Subcutaneous adipose tissue (tissue), 4 donors: ENCODE measurements around the gene LHX5. TPM values are rescaled to one million over a fixed set of nuclear protein-coding genes. Genes with fewer than 3 reads are reported as not detected.

ENCODE experiments used
- CTCF ChIP-seq: fragments of 450-650 bp; IDR thresholded peaks from one replicate; pipeline ENCODE4 v1.5.1; 2016; ENCODE audit warnings: low read depth, mild to moderate bottlenecking, control low read depth, antibody characterized with exemption, moderate library complexity
- total RNA-seq, 4 donors: library from RNA; depleted of rRNA; stranded (reverse); fragments of >200 nt; gene quantifications; one replicate each; pipeline ENCODE4 v1.1.0, GENCODE V29; 2016

The LHX5 gene
- total RNA-seq, 4 donors from 2014 or later = not detected

DNA sequence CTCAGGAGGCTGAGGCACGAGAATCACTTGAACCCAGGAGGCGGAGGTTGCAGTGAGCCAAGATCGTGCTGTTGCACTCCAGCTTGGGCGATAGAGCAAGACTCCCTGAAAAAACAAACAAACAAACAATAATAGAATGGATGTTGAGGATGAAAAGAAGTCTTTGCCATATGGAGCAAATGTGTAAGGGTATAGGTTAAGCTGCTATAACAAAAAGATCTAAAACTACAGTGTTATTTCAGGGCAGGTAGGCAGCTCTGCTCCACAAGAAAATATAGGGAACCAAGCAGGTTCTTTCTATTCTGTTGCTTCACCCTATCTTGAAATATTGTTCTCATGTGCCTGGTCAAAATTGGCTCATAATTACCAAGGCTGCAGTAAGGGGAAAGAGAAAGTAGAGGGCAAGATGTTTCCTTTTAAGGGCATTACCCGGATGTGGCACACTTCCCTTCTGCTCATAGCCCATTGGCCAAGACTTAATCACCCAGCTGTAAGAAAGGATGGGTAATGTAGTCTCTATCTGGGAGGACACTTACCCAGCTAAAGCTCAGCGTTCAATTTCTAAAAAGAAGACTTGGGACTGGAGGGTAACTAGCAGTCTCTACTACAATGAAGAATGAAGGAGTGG, 26.0 kb downstream of the LHX5 start:
- no peak for TF ChIP-seq CTCF

DNA sequence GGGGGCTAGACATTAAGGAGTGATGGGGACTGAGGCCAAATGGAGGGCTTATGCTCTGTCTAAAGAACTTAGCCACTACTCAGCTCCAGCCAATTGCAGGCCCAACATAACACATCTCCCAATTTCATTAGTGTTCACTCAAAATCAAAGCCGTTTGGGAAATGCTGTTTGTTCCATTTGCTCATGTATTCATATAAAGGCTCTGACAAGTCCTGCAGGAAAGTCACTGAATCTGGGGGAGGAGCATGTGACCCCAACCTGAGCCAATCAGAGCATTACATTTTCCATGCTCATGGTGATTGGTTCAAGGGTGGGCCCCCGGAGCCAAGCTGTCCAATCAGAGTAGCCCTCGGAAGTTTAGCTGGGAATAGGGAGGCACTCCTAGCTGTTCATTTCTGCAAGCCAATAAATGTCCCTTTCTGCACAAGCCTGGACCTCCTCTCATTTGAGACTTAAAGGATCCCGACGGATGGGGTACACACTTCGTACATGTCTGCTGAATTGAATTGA, 28.6 kb downstream of the LHX5 start:
- TF ChIP-seq CTCF = no peak

- TF ChIP-seq CTCF = no peak
Measured at GRCh38 chr12:113440947-113441782, 30.5 kb downstream of the LHX5 start.

GRCh38 chr12:113440336-113440735, 31.3 kb downstream of the LHX5 start:
- no peak for TF ChIP-seq CTCF

GRCh38 chr12:113439606-113440030, 32.1 kb downstream of the LHX5 start:
- no peak for TF ChIP-seq CTCF

- no peak for TF ChIP-seq CTCF
Measured at GRCh38 chr12:113439301-113439597, 32.4 kb downstream of the LHX5 start.

- TF ChIP-seq CTCF = no peak
Measured at GRCh38 chr12:113438523-113439300, 33.0 kb downstream of the LHX5 start.
